Cardiac muscle cell (in vitro differentiated cells and primary cell): Measurements from ENCODE around the gene RENBP. TPM values are rescaled to one million over a fixed set of nuclear protein-coding genes. Genes with fewer than 3 reads are reported as not detected.
A peak's percentile ranks its signal among the peaks of the same experiment; 100 is the strongest.

ENCODE experiments used
- DNase-seq, 2 donors: peaks; one replicate each; pipeline versions ENCODE4 v3.0.0 to v3.0.0-alpha.2; 2010 to 2017; ENCODE audit warnings: low read depth in 1 of 2, low spot score in 1 of 2
- H3K27ac ChIP-seq: fragments of 200-600 bp; sonication (generic); 2 replicates; pipeline ENCODE4 v1.5.1; 2016
- H3K27me3 ChIP-seq: fragments of 200-600 bp; sonication (generic); 2 replicates; pipeline ENCODE4 v1.6.0; 2016; ENCODE audit warnings: control low read depth
- H3K36me3 ChIP-seq: fragments of 200-600 bp; sonication (generic); 2 replicates; pipeline ENCODE4 v1.5.1; 2016; ENCODE audit warnings: control low read depth
- H3K4me1 ChIP-seq: fragments of 200-600 bp; sonication (generic); 2 replicates; pipeline ENCODE4 v1.8.1; 2017; ENCODE audit warnings: low read depth, mild to moderate bottlenecking, mixed run types
- H3K4me3 ChIP-seq: fragments of 200-600 bp; sonication (generic); 2 replicates; pipeline ENCODE4 v1.5.1; 2016; ENCODE audit warnings: mild to moderate bottlenecking
- H3K9me3 ChIP-seq: fragments of 200-600 bp; sonication (generic); 2 replicates; pipeline ENCODE4 v1.5.1; 2017; ENCODE audit warnings: low read depth, mild to moderate bottlenecking, control low read depth
- CTCF ChIP-seq: IDR thresholded peaks from 2 replicates; pipeline ENCODE4 v1.5.1; 2012; ENCODE audit warnings: low read depth, mild to moderate bottlenecking, low read length
- polyA plus RNA-seq: library from polyadenylated mRNA; unstranded; fragments of >200 nt; fragmentation: Nextera tagmentation; extraction: Ambion mirVana; gene quantifications from 2 replicates; pipeline ENCODE4 v1.2.1, GENCODE V29; 2016
- total RNA-seq: library from RNA; depleted of rRNA; stranded (reverse); fragments of >200 nt; gene quantifications from 2 replicates; pipeline ENCODE4 v1.2.3, GENCODE V29; 2016

The RENBP gene
- total and polyA plus RNA-seq, 2 experiments from 2014 or later, result 7.4 to 12.4 TPM

GRCh38 chrX:153945956-153946943, 1.8 kb upstream of the RENBP start:
- no peaks in the 10 kb centered on the region for H3K27me3 ChIP-seq
- peaks cover 3% of the 10 kb centered on the region for H3K36me3 ChIP-seq
- H3K9me3 ChIP-seq, result no peaks in the 10 kb centered on the region
- TF ChIP-seq CTCF, result no peak
- peak overlapping the region; percentile 9 for H3K27ac ChIP-seq
- H3K4me3 ChIP-seq, result no peak overlapping the region
- no peaks in the 10 kb centered on the region for H3K4me1 ChIP-seq
- no peak for DNase-seq

- no peak for TF ChIP-seq CTCF
- H3K4me1 ChIP-seq, result no peaks in the 10 kb centered on the region
- no peak overlapping the region for H3K27ac ChIP-seq
- H3K9me3 ChIP-seq, result no peaks in the 10 kb centered on the region
- no peak overlapping the region for H3K4me3 ChIP-seq
- no peaks in the 10 kb centered on the region for H3K36me3 ChIP-seq
- DNase-seq, result no peak
- no peaks in the 10 kb centered on the region for H3K27me3 ChIP-seq
Measured at GRCh38 chrX:153944800-153945150, 332 bp upstream of the RENBP start.

- Histone ChIP-seq H3K36me3 (no peaks in the 10 kb centered on the region), H3K27me3 (no peaks in the 10 kb centered on the region), H3K9me3 (no peaks in the 10 kb centered on the region), H3K4me1 (no peaks in the 10 kb centered on the region), H3K4me3 (no peak overlapping the region), H3K27ac (no peak overlapping the region)
- DNase-seq, result no peak
- TF ChIP-seq CTCF, result no peak
Measured at GRCh38 chrX:153941336-153942252, 2.8 kb downstream of the RENBP start.

- no peak for DNase-seq
- Histone ChIP-seq H3K9me3 (no peaks in the 10 kb centered on the region), H3K27ac (no peak overlapping the region), H3K27me3 (no peaks in the 10 kb centered on the region), H3K4me1 (no peaks in the 10 kb centered on the region), H3K4me3 (no peak overlapping the region), H3K36me3 (no peaks in the 10 kb centered on the region)
- no peak for TF ChIP-seq CTCF
Measured at GRCh38 chrX:153939573-153939972, 4.9 kb downstream of the RENBP start.

- Histone ChIP-seq H3K4me1 (no peaks in the 10 kb centered on the region), H3K4me3 (no peak overlapping the region), H3K36me3 (no peaks in the 10 kb centered on the region), H3K27me3 (no peaks in the 10 kb centered on the region), H3K9me3 (no peaks in the 10 kb centered on the region), H3K27ac (no peak overlapping the region)
- no peak for DNase-seq
- TF ChIP-seq CTCF, result no peak
Measured at GRCh38 chrX:153938226-153938786, 6.1 kb downstream of the RENBP start.
